ENCODE data around the gene MYL4.
"Not testable (repeated sequence)": the region's sequence is repeated elsewhere in the genome, so short reads cannot be mapped to it uniquely, and the experiment has no call there.

MYL4 gene

DNA sequence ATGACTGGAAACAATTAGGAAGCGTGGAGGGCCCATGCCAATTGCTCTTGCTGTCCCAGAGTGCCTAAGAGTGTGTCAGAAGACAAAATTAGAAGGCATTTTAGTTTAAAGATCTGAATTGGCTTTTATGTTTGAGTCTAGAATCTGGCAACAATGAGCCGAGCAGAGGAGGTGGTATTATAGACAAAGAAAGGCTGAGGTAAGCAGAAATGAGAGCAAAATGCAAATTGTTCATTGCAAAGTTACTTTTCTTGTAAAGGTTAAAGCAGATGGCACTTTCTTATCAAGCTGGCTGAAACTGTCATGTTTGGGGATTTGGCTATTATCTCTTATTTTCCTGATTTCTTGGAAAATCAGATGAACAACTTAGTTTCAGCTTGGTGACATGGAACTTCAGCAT is 3.3 kb downstream of the MYL4 start:
- Histone ChIP-seq H3K36me3 (no peaks in the 10 kb centered on the region), H3K27me3 (ENCODE audit: insufficient read depth, low read depth, severe bottlenecking) (no peaks in the 10 kb centered on the region), H3K27ac (no peak overlapping the region), H3K9me3 (ENCODE audit: severe bottlenecking) (no peaks in the 10 kb centered on the region), H3K4me3 (ENCODE audit: low read depth, low read length) (no peak overlapping the region)
- no peak for DNase-seq
- TF ChIP-seq, protein P1, sequence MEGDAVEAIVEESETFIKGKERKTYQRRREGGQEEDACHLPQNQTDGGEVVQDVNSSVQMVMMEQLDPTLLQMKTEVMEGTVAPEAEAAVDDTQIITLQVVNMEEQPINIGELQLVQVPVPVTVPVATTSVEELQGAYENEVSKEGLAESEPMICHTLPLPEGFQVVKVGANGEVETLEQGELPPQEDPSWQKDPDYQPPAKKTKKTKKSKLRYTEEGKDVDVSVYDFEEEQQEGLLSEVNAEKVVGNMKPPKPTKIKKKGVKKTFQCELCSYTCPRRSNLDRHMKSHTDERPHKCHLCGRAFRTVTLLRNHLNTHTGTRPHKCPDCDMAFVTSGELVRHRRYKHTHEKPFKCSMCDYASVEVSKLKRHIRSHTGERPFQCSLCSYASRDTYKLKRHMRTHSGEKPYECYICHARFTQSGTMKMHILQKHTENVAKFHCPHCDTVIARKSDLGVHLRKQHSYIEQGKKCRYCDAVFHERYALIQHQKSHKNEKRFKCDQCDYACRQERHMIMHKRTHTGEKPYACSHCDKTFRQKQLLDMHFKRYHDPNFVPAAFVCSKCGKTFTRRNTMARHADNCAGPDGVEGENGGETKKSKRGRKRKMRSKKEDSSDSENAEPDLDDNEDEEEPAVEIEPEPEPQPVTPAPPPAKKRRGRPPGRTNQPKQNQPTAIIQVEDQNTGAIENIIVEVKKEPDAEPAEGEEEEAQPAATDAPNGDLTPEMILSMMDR (IDR thresholded peaks at IDR 0.05; ENCODE audit: low read depth, low read length), result no peak

DNA sequence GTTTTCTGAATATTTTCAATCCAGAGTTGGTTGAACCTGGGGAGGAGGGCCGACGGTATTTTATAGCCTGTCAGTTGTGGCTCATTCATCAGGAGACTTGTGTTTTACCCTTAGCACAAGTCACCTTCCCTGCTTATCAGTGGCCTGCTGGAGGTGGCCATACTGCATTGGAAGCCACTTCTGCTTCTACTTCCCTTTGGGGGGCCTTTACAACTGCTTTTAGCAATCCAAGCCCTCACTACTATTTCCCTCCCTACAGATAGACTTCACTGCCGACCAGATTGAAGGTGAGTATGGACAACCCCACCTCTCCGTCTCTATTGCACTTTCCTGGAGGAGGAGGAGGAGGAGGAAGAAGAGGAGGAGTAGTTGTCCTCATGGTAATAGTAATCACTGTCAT is 4.4 kb downstream of the MYL4 start:
- DNase-seq, result no peak
- no peaks in the 10 kb centered on the region for H3K36me3 ChIP-seq
- H3K4me3 ChIP-seq (ENCODE audit: low read depth, low read length), result no peak overlapping the region
- H3K27ac ChIP-seq, result no peak overlapping the region
- H3K27me3 ChIP-seq (ENCODE audit: insufficient read depth, low read depth, severe bottlenecking), result no peaks in the 10 kb centered on the region
- H3K9me3 ChIP-seq (ENCODE audit: severe bottlenecking), result no peaks in the 10 kb centered on the region
- TF ChIP-seq, protein P1 (IDR thresholded peaks at IDR 0.05; ENCODE audit: low read depth, low read length), result no peak

DNA sequence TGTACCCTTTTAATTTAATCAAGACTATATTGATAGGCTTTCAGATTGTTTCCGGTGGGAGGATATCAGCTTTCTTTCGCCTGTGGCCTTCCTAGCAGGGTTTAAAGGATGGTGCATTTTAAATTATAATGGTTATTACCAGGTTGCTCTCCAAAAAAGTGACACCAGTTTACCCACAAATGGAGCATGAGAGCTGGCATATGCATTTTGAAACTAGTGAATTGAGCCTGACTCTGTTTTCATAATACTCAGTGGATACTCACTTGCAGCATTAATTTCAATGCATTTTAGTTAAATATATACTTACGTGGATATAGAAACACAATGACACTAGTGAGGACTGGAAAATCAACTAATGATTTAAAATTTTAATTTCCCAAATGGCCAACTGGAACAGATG is 5.8 kb downstream of the MYL4 start:
- Histone ChIP-seq H3K9me3 (ENCODE audit: severe bottlenecking) (no peaks in the 10 kb centered on the region), H3K4me3 (ENCODE audit: low read depth, low read length) (no peak overlapping the region), H3K27me3 (ENCODE audit: insufficient read depth, low read depth, severe bottlenecking) (no peaks in the 10 kb centered on the region), H3K36me3 (no peaks in the 10 kb centered on the region), H3K27ac (no peak overlapping the region)
- DNase-seq, result no peak
- TF ChIP-seq, protein P1 (IDR thresholded peaks at IDR 0.05; ENCODE audit: low read depth, low read length), result no peak

DNA sequence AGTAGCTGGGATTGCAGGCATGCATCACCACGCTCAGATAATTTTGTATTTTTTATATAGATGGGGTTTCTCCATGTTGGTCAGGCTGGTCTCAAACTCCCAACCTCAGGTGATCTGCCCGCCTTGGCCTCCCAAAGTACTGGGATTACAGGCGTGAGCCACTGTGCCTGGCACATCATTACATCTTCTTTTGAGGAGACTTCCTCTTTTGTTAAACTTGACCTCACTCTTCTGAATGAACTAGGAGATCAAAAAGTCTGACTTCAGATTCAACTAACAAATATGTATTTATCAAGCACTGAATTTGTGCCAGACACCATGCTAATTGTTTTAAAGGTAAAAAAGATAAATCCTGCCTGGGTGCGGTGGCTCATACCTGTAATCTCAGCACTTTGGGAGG is 7.7 kb downstream of the MYL4 start:
- H3K4me3 ChIP-seq (ENCODE audit: low read depth, low read length); H3K27me3 ChIP-seq (ENCODE audit: insufficient read depth, low read depth, severe bottlenecking); H3K27ac ChIP-seq; H3K36me3 ChIP-seq; DNase-seq; H3K9me3 ChIP-seq (ENCODE audit: severe bottlenecking): not testable (repeated sequence)

DNA sequence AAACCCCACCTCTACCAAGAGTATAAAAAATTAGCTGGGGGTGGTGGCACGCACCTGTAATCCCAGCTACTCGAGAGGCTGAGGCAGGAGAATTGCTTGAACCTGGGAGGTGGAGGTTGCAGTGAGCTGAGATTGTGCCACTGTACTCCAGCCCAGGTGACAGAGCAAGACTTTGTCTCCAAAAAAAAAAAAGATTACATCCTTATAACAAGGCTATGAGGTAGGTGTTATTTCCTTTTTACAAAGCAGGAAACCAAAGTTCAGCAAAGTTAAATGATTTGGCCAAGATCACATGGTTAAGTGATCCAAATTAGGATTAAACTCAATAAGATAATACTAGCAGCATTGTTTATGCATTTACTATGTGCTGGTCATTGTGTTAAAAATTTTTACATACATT is 8.1 kb downstream of the MYL4 start:
- H3K27ac ChIP-seq; DNase-seq; H3K36me3 ChIP-seq; H3K27me3 ChIP-seq (ENCODE audit: insufficient read depth, low read depth, severe bottlenecking); H3K9me3 ChIP-seq (ENCODE audit: severe bottlenecking); H3K4me3 ChIP-seq (ENCODE audit: low read depth, low read length): not testable (repeated sequence)

DNA sequence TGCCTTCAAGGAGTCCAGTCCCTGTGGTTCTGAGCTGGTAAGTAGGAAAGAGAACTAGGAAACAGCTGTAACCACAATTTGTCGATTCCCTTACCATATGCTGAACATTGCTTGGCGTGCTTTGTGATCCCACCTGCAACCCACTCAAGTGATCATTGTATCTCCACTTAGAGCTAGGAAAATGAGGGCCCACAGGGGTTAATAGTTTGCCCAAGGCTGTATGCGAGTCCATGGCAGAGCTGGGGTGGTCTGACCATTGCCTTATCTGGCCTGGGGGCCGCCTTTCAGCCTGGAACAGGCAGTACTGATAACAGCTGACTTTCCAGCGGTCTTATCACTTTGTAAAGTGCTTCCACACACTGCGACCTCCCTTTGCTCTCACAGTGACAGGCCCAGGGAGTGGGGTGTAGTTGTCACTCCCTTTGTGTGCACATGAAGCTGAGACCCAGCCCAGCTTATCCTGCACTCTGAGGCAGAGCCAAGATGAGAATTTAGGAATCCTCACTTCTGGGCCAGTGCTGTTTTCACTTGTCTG is 9.8 kb downstream of the MYL4 start:
- no peaks in the 10 kb centered on the region for H3K27me3 ChIP-seq (ENCODE audit: insufficient read depth, low read depth, severe bottlenecking)
- no peak overlapping the region for H3K27ac ChIP-seq

More for the DNA sequence above, 9.8 kb downstream of the MYL4 start:
- TF ChIP-seq, protein P1 (IDR thresholded peaks at IDR 0.05; ENCODE audit: low read depth, low read length), result no peak
- H3K9me3 ChIP-seq (ENCODE audit: severe bottlenecking), result peaks cover 2% of the 10 kb centered on the region
- H3K4me3 ChIP-seq (ENCODE audit: low read depth, low read length), result no peak overlapping the region
- DNase-seq, result no peak
- H3K36me3 ChIP-seq, result no peaks in the 10 kb centered on the region

Data from WERI-Rb-1 (cell line).